ENCODE data around the gene TGFBR2.

TGFBR2 gene

GRCh38 chr3:30657914-30658313 is 51.5 kb downstream of the TGFBR2 start:
- DNase-seq (ENCODE audit: low spot score) = no peak

- no peak for DNase-seq (ENCODE audit: low spot score)
These were observed 52.1 kb downstream of the TGFBR2 start for GRCh38 chr3:30658328-30659052.

GRCh38 chr3:30659270-30660130 is 53.1 kb downstream of the TGFBR2 start:
- DNase-seq (ENCODE audit: low spot score) = no peak

GRCh38 chr3:30660136-30660535 is 53.7 kb downstream of the TGFBR2 start:
- DNase-seq (ENCODE audit: low spot score) = no peak

GRCh38 chr3:30660656-30661055 is 54.3 kb downstream of the TGFBR2 start:
- DNase-seq (ENCODE audit: low spot score) = no peak

- DNase-seq (ENCODE audit: low spot score) = no peak
These were observed 54.9 kb downstream of the TGFBR2 start for GRCh38 chr3:30661098-30661873.

GRCh38 chr3:30662836-30663235 is 56.4 kb downstream of the TGFBR2 start:
- no peak for DNase-seq (ENCODE audit: low spot score)

- no peak for DNase-seq (ENCODE audit: low spot score)
These were observed 57.3 kb downstream of the TGFBR2 start for GRCh38 chr3:30663533-30664241.

- DNase-seq (ENCODE audit: low spot score) = no peak
These were observed 58.1 kb downstream of the TGFBR2 start for GRCh38 chr3:30664459-30664858.

GRCh38 chr3:30664884-30665283 is 58.5 kb downstream of the TGFBR2 start:
- DNase-seq (ENCODE audit: low spot score) = no peak

- DNase-seq (ENCODE audit: low spot score) = no peak
These were observed 59.1 kb downstream of the TGFBR2 start for GRCh38 chr3:30665539-30665938.

GRCh38 chr3:30666572-30667279 is 60.3 kb downstream of the TGFBR2 start:
- no peak for DNase-seq (ENCODE audit: low spot score)

GRCh38 chr3:30667280-30667651 is 60.9 kb downstream of the TGFBR2 start:
- DNase-seq (ENCODE audit: low spot score) = no peak

- no peak for DNase-seq (ENCODE audit: low spot score)
These were observed 61.7 kb downstream of the TGFBR2 start for GRCh38 chr3:30668051-30668609.

GRCh38 chr3:30669360-30669934 is 63.0 kb downstream of the TGFBR2 start:
- DNase-seq (ENCODE audit: low spot score) = peak; percentile 52

- no peak for DNase-seq (ENCODE audit: low spot score)
These were observed 63.9 kb downstream of the TGFBR2 start for GRCh38 chr3:30670292-30670691.

- no peak for DNase-seq (ENCODE audit: low spot score)
These were observed 65.3 kb downstream of the TGFBR2 start for GRCh38 chr3:30671527-30672286.

GRCh38 chr3:30672287-30672735 is 65.9 kb downstream of the TGFBR2 start:
- DNase-seq (ENCODE audit: low spot score) = no peak

GRCh38 chr3:30672959-30673358 is 66.6 kb downstream of the TGFBR2 start:
- no peak for DNase-seq (ENCODE audit: low spot score)

Data from SK-N-DZ (cell line).